Measurements from ENCODE around the gene HSPA12A. TPM values are rescaled to one million over a fixed set of nuclear protein-coding genes. Genes with fewer than 3 reads are reported as not detected.

Gene HSPA12A
- total and polyA plus RNA-seq, 7 experiments from 2014 or later = 0.06 to 0.07 TPM; not detected in 5

DNA sequence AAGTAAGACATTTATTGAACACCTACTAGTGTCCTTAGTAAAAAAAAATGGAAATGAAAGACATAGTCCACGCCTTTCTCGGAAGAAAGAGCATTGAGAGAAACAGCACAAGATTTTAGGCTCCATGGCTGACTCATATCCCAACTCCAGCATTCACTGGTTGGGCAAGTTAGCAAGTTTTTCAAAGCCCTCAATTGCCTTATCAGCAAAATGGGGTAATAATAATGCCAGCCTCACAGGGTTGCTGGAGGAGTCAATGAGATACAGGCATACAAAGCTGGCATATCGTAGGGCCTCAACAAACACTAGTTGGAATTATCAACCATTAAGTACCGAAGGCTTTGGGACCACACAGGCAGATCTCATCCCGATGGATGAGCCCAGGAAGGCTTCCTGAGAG is 4.0 kb downstream of the HSPA12A start:
- Histone ChIP-seq H3K27me3 (ENCODE audit: control insufficient read depth in 2 of 2, insufficient read depth in 2 of 2, low read length in 2 of 2) (peaks cover 4 to 12% of the 10 kb centered on the region in 2 donors), H3K36me3 (ENCODE audit: control insufficient read depth in 2 of 3, insufficient read depth in 3 of 3, low read length in 3 of 3) (no peaks in the 10 kb centered on the region), H3K9me3 (ENCODE audit: control insufficient read depth in 2 of 3, low read length in 3 of 3) (peaks cover 0 to 5% (median 0%) of the 10 kb centered on the region in 3 experiments), H3K27ac (ENCODE audit: low read depth, low read length) (no peak overlapping the region), H3K4me1 (ENCODE audit: control insufficient read depth in 2 of 2, insufficient read depth in 2 of 2, low read length in 2 of 2) (peaks cover 0 to 11% of the 10 kb centered on the region in 2 donors), H3K4me3 (ENCODE audit: low read length) (no peak overlapping the region)
- H3K4me3 Mint-ChIP-seq = no peak overlapping the region
- ChIA-PET POLR2A (no interaction called here), CTCF (no interaction called here)
- peaks cover 0 to 19% (median 5%) of the 10 kb centered on the region in 11 donors for H3K9me3 Mint-ChIP-seq
- intact Hi-C loops (cut with micrococcal nuclease) = no loop called here
- peaks cover 0 to 5% (median 3%) of the 10 kb centered on the region in 7 donors for H3K4me1 Mint-ChIP-seq
- peaks cover 63 to 74% (median 67%) of the 10 kb centered on the region in 5 donors for H3K27me3 Mint-ChIP-seq
- no peak overlapping the region for H3K27ac Mint-ChIP-seq
- no peak for ATAC-seq
- no peak for DNase-seq
- no peaks in the 10 kb centered on the region for H3K36me3 Mint-ChIP-seq

DNA sequence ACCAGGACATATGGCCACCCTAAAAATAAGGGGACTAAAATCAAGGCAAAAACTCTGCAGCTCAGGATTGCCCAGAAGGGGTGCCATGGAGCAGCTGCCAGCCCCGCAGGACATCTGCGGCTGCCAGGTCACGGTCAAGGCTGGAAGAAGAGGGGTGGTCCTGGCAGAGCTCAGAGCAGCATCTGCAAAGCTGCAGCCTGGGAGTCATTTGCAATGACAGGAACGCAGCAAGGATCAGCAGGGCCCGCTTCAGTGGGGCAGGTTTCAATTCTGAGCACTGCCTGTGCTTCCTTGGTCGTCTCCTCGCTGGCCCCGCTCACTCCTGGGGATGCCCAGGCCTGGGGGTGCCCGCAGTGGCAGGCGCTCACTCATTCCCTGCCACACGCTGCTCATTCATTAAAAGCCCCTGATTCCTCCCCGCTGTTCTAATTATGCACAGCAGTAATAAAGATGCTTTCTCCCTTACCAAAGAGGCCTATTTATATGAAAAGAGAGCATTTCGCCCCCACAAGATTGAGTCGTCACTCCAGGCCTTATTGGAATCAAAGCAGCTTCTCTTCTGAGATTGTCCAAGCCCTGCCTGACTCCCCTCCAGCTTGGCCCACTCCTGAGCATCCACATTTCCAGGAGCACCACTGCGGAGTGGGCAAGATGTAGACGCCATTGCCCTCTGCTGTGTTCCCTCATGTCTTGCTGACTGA is 4.6 kb downstream of the HSPA12A start:
- no peak overlapping the region for H3K4me3 Mint-ChIP-seq
- no peak overlapping the region for H3K27ac Mint-ChIP-seq
- H3K4me1 Mint-ChIP-seq = peaks cover 0 to 5% (median 0%) of the 10 kb centered on the region in 7 donors
- peaks cover 0 to 8% of the 10 kb centered on the region in 2 donors for H3K4me1 ChIP-seq (ENCODE audit: control insufficient read depth in 2 of 2, insufficient read depth in 2 of 2, low read length in 2 of 2)
- no peak overlapping the region for H3K4me3 ChIP-seq (ENCODE audit: low read length)
- ChIA-PET CTCF (no interaction called here), POLR2A (no interaction called here)
- ATAC-seq (no peak), DNase-seq (no peak)
- no peak overlapping the region for H3K27ac ChIP-seq (ENCODE audit: low read depth, low read length)
- no peaks in the 10 kb centered on the region for H3K36me3 Mint-ChIP-seq
- H3K9me3 Mint-ChIP-seq = peaks cover 0 to 19% (median 5%) of the 10 kb centered on the region in 11 donors
- H3K27me3 Mint-ChIP-seq = peaks cover 65 to 77% (median 70%) of the 10 kb centered on the region in 5 donors
- H3K9me3 ChIP-seq (ENCODE audit: control insufficient read depth in 2 of 3, low read length in 3 of 3) = peaks cover 0 to 5% (median 0%) of the 10 kb centered on the region in 3 experiments
- peaks cover 4 to 8% of the 10 kb centered on the region in 2 donors for H3K27me3 ChIP-seq (ENCODE audit: control insufficient read depth in 2 of 2, insufficient read depth in 2 of 2, low read length in 2 of 2)
- H3K36me3 ChIP-seq (ENCODE audit: control insufficient read depth in 2 of 3, insufficient read depth in 3 of 3, low read length in 3 of 3) = no peaks in the 10 kb centered on the region
- intact Hi-C loops (cut with micrococcal nuclease) = no loop called here

DNA sequence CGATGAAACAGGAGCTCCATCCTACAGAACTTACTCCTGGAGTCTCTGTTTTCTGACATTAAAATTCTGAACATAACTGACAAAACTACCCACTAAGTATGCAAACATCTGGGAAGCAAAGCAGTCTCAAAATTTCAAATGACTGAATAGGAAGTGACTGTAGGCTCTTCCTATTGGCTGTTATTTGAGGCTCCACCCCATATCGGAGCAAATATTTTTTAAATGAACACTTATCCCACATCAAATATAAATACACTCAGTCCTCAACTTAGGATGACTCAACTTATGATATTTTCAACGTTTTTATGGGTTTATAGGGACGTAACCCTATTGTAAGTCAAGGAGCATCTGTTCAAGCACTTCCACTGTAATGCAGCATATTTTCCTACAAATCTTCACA is 8.8 kb downstream of the HSPA12A start:
- H3K4me3 ChIP-seq (ENCODE audit: low read length) = no peak overlapping the region
- no peak for ATAC-seq
- H3K4me3 Mint-ChIP-seq = no peak overlapping the region
- ChIA-PET CTCF (no interaction called here), POLR2A (no interaction called here)
- H3K9me3 ChIP-seq (ENCODE audit: control insufficient read depth in 2 of 3, low read length in 3 of 3) = peaks cover 0 to 5% (median 0%) of the 10 kb centered on the region in 3 experiments
- H3K36me3 ChIP-seq (ENCODE audit: control insufficient read depth in 2 of 3, insufficient read depth in 3 of 3, low read length in 3 of 3) = no peaks in the 10 kb centered on the region
- H3K27me3 Mint-ChIP-seq = peaks cover 61 to 85% (median 72%) of the 10 kb centered on the region in 5 donors
- H3K27me3 ChIP-seq (ENCODE audit: control insufficient read depth in 2 of 2, insufficient read depth in 2 of 2, low read length in 2 of 2) = peaks cover 2 to 4% of the 10 kb centered on the region in 2 donors
- H3K4me1 ChIP-seq (ENCODE audit: control insufficient read depth in 2 of 2, insufficient read depth in 2 of 2, low read length in 2 of 2) = no peaks in the 10 kb centered on the region
- H3K9me3 Mint-ChIP-seq = peaks cover 0 to 19% (median 5%) of the 10 kb centered on the region in 11 donors
- H3K36me3 Mint-ChIP-seq = no peaks in the 10 kb centered on the region
- H3K27ac Mint-ChIP-seq = peak overlapping the region in 1 of 9 donors; percentile 17
- H3K27ac ChIP-seq (ENCODE audit: low read depth, low read length) = no peak overlapping the region
- no peak for DNase-seq
- H3K4me1 Mint-ChIP-seq = no peaks in the 10 kb centered on the region
- intact Hi-C loops (cut with micrococcal nuclease) = no loop called here

DNA sequence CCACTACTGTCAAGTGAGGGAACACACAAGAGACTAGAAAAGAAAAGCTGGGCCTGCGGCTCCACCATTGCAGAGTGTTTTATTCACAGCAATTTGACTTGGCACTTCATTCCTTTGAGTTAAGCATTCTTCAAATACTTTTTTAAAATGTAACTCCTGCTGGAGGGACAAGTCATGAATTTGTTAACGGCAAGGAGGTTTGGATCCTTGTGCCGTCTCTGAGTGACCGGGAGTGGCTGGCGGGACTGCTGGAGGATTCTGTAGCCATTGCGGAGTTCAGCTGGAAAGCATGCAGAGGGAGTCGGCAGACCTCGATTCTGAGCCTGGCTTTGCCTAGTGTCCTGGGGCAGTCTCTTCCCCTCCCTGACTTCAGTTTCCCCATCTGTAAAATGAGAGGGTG is 9.8 kb downstream of the HSPA12A start:
- H3K4me3 Mint-ChIP-seq = no peak overlapping the region
- CTCF ChIA-PET = no interaction called here
- no peak for DNase-seq
- no peak overlapping the region for H3K27ac Mint-ChIP-seq
- peaks cover 0 to 19% (median 5%) of the 10 kb centered on the region in 11 donors for H3K9me3 Mint-ChIP-seq
- Histone ChIP-seq H3K4me3 (ENCODE audit: low read length) (no peak overlapping the region), H3K9me3 (ENCODE audit: control insufficient read depth in 2 of 3, low read length in 3 of 3) (peaks cover 0 to 5% (median 0%) of the 10 kb centered on the region in 3 experiments), H3K4me1 (ENCODE audit: control insufficient read depth in 2 of 2, insufficient read depth in 2 of 2, low read length in 2 of 2) (no peaks in the 10 kb centered on the region), H3K27ac (ENCODE audit: low read depth, low read length) (no peak overlapping the region), H3K27me3 (ENCODE audit: control insufficient read depth in 2 of 2, insufficient read depth in 2 of 2, low read length in 2 of 2) (peaks cover 4 to 7% of the 10 kb centered on the region in 2 donors), H3K36me3 (ENCODE audit: control insufficient read depth in 2 of 3, insufficient read depth in 3 of 3, low read length in 3 of 3) (no peaks in the 10 kb centered on the region)
- POLR2A ChIA-PET = no interaction called here
- H3K4me1 Mint-ChIP-seq = no peaks in the 10 kb centered on the region
- no peaks in the 10 kb centered on the region for H3K36me3 Mint-ChIP-seq
- intact Hi-C loops (cut with micrococcal nuclease) = no loop called here
- peaks cover 53 to 80% (median 62%) of the 10 kb centered on the region in 5 donors for H3K27me3 Mint-ChIP-seq
- no peak for ATAC-seq

DNA sequence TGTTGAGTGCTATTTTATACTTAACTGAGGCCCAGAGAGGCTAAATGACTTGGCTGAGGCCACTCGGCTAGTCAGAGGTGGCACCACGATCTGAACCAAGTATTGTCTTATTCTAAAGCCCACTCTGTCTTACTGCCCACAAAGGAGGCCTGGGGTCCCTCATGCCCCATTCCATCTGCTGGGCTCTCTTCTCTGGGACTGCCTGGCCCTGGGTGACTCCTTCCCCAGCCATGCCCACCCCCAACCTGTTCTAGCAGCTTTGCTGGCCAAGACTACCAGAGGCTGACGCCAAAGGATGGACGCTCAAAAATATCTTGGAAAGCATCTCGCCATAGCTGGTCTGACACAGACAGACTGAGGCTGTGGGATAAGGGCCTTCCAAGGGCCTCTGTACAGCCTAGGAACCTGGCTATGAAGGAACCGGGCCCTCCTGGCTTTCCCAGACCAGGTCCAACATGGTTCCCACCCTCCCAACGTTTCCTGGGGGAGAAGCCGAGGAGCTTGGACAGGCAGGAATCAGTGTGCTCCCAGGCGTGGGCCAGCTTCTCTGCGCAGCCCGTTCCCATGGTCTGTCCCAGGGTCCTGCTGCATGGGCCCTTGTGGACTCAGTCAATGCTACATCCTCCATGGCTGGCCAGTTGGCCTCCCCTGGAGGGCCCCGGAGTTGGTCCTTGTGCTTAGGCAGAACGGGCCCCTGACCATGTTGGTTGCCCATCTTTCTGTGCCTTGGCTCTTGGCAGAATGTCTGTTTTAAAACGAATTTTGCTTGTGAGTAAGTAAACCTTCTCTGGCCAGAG is 11.7 kb downstream of the HSPA12A start:
- ChIA-PET POLR2A (no interaction called here), CTCF (no interaction called here)
- DNase-seq (no peak), ATAC-seq (no peak)
- Histone ChIP-seq H3K4me1 (ENCODE audit: control insufficient read depth in 2 of 2, insufficient read depth in 2 of 2, low read length in 2 of 2) (no peaks in the 10 kb centered on the region), H3K27me3 (ENCODE audit: control insufficient read depth in 2 of 2, insufficient read depth in 2 of 2, low read length in 2 of 2) (peaks cover 4 to 15% of the 10 kb centered on the region in 2 donors), H3K36me3 (ENCODE audit: control insufficient read depth in 2 of 3, insufficient read depth in 3 of 3, low read length in 3 of 3) (no peaks in the 10 kb centered on the region), H3K4me3 (ENCODE audit: low read length) (no peak overlapping the region), H3K27ac (ENCODE audit: low read depth, low read length) (no peak overlapping the region), H3K9me3 (ENCODE audit: control insufficient read depth in 2 of 3, low read length in 3 of 3) (no peaks in the 10 kb centered on the region)
- no peaks in the 10 kb centered on the region for H3K36me3 Mint-ChIP-seq
- peaks cover 58 to 85% (median 66%) of the 10 kb centered on the region in 5 donors for H3K27me3 Mint-ChIP-seq
- no peak overlapping the region for H3K4me3 Mint-ChIP-seq
- intact Hi-C loops (cut with micrococcal nuclease) = no loop called here
- peaks cover under 1 to 12% (median 7%) of the 10 kb centered on the region in 7 donors for H3K4me1 Mint-ChIP-seq
- peaks cover 0 to 5% (median 0%) of the 10 kb centered on the region in 11 donors for H3K9me3 Mint-ChIP-seq
- no peak overlapping the region for H3K27ac Mint-ChIP-seq

DNA sequence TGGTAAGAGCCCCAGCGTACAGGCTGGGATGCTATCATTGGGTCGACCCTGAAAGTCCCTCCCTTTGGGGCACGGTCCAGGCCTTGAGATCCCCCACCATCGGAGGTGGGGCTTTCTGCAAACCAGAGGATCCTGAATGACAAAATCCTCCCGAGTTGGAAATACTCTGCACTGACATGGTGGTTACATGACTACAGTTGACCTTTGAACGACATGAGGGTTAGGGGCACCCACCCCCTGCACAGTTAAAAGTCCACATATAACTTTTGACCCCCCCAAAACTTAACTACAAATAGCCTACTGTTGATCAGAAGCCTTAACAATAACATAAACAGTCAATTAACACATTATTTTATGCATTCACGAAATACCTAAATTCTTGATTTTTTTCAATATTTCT is 13.1 kb downstream of the HSPA12A start:
- Mint-ChIP-seq H3K4me3 (no peak overlapping the region), H3K27me3 (peaks cover 55 to 78% (median 57%) of the 10 kb centered on the region in 5 donors), H3K4me1 (peaks cover 14 to 25% (median 18%) of the 10 kb centered on the region in 7 donors), H3K36me3 (no peaks in the 10 kb centered on the region), H3K27ac (no peak overlapping the region), H3K9me3 (peaks cover 0 to 4% (median 0%) of the 10 kb centered on the region in 11 donors)
- no peaks in the 10 kb centered on the region for H3K36me3 ChIP-seq (ENCODE audit: control insufficient read depth in 2 of 3, insufficient read depth in 3 of 3, low read length in 3 of 3)
- intact Hi-C loops (cut with micrococcal nuclease) = no loop called here
- no peak overlapping the region for H3K4me3 ChIP-seq (ENCODE audit: low read length)
- no peak overlapping the region for H3K27ac ChIP-seq (ENCODE audit: low read depth, low read length)
- CTCF ChIA-PET = no interaction called here
- peaks cover 7 to 14% of the 10 kb centered on the region in 2 donors for H3K4me1 ChIP-seq (ENCODE audit: control insufficient read depth in 2 of 2, insufficient read depth in 2 of 2, low read length in 2 of 2)
- no peak for DNase-seq
- H3K9me3 ChIP-seq (ENCODE audit: control insufficient read depth in 2 of 3, low read length in 3 of 3) = no peaks in the 10 kb centered on the region
- no peak for ATAC-seq
- peaks cover 4 to 19% of the 10 kb centered on the region in 2 donors for H3K27me3 ChIP-seq (ENCODE audit: control insufficient read depth in 2 of 2, insufficient read depth in 2 of 2, low read length in 2 of 2)
- POLR2A ChIA-PET = no interaction called here

Data from naive thymus-derived CD4-positive, alpha-beta T cell (primary cell).